GM18907 (cell line): ENCODE data around the gene TAGAP.

Experiments used
- ATAC-seq: cut with Tn5 transposase; IDR thresholded peaks from one replicate; pipeline ENCODE4 v1.9.1; 2021; ENCODE audit warnings: mild to moderate bottlenecking, moderate library complexity; ENCODE audit not compliant: unreplicated experiment

Gene TAGAP

DNA sequence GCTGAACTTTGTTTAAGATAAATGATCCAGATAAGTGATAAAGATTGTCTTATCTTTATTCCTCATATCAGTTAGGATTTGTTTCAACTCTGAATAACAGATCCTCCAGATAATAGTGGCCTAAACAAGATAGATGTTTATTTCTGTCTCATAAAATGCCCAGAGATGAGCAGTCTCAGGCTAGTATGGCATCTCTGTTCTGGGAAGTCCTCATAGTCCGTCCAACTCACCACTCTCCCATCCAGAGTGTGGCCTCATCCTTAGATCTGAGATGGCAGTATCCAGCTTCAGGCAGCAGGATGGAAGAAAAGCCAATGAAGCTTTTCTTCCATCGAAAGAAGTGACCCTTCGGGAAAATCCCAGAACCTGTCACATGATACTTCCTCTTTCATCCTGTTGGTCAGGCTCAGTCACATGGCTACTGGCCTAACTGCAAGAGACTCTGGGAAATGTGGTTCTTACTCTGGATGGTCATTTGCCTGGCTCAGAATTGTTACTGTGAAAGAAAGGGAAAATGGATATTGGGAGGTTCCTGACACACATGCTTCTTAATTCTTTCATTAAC lies 29.4 kb upstream of the TAGAP start:
- peak; percentile 49 for ATAC-seq

DNA sequence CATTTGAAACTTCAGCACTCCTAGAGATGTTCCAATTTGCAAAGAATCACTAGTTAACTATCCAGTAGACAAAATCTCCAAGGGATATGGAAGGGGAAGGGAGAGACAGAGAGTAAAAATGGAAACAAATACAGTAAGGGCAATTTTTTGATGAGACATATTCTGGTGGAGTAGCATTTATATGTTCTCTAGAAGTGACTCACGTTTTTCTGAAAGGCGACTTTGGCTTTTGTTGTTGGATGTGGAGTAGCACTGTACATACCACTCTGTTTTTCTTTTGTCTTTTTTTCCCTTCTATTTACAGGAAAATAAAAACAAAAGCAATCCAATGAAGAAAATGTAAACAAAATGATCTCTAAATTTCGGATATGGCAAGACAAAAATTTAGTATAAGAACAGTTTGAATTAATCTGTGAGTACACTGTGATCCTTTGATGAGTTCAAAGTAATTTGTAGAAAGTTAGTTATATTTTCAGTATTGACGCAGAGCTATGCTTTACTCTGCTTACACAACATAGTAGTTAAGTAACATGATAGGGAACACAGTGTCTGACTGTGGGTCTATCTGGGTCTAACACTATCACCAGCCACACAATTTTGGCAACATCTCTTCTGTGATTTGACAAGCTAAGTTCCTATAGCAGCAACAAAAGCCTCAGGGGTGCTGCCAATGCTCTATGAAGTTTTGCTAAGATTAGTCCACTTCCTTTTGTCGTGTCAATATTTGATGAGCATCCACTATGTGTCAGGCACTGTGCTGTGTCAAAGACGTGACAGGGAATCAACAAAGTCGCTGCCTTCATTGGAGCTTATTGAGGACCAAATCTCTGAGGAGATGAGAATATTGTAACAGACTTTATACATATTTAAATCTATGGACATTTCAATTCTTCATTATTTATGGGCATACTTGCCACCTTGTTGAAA lies 27.3 kb upstream of the TAGAP start:
- no peak for ATAC-seq

DNA sequence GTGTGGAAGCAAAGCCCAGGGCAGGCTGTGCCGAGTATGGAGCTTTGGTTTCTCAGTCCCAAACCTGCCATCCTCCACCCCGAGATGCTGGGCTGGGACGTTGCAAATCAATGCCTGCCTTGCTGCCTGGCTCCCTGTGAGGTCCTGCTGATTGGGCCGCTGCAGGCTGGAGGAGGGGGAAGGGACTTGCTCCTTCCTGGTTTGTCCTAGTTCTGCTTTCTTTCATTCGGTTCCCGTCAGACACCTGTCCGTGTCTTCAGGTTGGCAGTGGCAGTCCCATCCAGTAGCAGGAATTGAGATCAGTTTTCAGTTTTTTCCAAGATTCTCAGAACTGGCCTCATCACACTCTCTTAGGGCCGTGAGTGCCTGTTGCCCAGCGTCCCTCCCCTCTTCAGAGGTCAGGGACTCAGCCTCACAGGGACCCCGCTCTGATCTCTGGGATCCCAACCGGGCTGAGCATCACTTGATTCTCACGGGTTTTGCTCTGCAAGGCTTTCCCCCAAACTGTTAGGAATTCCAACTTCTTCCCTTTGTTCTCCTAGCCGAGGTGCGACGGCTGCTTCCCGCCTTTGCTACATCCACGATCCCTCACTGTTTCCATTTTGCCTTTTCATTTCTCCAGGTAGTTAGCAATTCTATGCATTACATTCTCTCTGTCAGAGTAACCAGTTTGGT lies 24.2 kb upstream of the TAGAP start:
- ATAC-seq, result no peak

DNA sequence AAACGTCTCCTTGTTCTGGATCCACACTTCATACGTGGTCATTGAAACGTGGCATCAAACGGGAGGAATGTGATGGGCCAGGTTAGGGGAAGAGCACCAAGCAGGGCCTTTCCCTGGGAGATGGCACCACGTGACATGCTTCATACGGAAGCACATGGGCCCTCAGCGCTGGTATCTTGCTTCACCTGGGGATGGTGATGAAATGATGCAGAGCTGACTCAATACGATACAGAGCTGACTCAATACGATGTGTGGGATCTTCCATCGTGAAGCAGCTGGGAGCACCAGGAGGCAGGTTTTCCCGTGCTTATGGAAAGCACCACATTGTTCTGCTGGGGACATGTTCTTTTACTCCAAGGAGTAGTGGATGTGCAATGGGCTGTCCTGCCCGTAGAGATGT lies 22.5 kb upstream of the TAGAP start:
- no peak for ATAC-seq

- ATAC-seq, result no peak
These were observed 21.7 kb upstream of the TAGAP start for GRCh38 chr6:159066483-159066882.

GRCh38 chr6:159065759-159066329 lies 21.1 kb upstream of the TAGAP start:
- ATAC-seq, result no peak

DNA sequence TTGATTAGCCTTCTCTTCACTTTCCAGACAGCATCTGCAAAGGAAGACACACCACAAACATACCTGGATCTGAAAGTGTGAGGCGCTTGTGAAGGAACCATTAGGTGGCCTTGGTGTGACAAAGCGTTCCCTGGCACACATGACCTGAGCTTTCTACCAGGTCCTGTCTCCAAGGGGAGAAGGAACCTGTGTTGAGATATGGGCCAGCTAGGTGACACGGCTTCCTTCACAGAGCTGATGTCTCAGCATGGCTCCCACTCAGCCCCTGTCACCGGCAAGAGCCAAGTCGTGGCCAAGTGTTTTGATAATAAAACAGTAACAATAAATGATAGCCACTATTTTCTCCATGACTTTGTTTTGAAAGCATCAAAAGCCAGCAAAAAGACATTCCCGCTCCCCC lies 20.3 kb upstream of the TAGAP start:
- ATAC-seq, result no peak

GRCh38 chr6:159064477-159064876 lies 19.7 kb upstream of the TAGAP start:
- no peak for ATAC-seq

DNA sequence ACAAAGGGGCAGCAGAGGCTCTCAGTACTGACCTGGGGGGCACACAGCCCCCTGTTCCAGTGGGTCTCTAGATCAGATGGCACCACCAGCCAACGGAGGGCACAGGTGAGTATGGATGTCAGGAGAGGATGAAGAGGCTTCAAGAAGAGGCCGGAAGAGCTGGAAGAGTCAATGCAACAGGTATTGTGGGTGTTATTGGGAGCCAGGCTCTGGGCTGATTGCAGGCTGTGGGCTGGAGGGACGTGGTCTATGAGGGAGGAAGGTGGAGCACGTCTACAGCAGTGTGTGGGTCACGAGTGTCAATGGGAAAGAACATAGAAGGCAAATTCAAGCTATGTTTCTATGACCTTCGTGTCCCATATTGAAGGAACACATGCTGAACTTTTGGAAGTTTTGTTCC lies 18.8 kb upstream of the TAGAP start:
- ATAC-seq, result no peak

DNA sequence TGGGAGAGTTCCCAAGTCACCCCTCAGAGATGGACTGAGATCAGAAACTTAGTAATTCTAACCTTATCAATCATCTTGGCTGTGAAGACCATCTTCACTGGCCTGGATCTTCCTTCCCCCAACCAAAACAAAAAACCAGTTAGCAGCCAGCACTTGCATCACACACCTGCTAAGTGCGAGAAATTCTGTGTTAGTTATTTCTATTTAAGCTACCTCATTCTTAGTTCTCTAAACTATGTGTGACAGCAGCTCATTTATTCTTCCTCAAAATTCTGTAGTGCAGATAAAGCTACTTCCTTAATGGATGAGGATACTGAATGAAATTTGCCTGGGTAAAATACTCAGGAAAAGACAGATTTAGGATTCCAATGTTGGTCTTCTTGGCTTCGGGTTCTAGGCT lies 18.2 kb upstream of the TAGAP start:
- no peak for ATAC-seq

- peak; percentile 66 for ATAC-seq
These were observed 17.8 kb upstream of the TAGAP start for GRCh38 chr6:159062564-159062945.

GRCh38 chr6:159061805-159062563 lies 17.2 kb upstream of the TAGAP start:
- peak; percentile 75 for ATAC-seq

DNA sequence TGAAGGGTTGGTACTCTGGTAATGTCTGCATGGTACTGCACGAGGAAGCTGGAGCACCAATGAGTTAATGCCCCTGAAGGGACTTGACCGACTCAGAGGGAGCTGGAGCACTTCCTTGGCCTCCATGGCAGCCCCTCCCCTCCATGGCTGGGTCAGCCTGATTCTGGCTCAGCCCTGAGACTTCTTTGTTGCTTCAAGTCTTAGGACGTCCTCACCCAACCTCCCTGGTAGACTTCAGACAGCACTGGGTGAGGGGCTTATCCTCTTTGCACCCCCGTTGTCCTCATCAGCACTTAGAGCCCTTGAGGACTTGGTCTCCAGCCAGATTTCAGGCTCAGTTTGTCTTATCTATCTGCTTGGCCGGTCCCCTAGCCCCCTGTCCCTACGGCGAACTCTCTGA lies 16.4 kb upstream of the TAGAP start:
- ATAC-seq, result no peak

DNA sequence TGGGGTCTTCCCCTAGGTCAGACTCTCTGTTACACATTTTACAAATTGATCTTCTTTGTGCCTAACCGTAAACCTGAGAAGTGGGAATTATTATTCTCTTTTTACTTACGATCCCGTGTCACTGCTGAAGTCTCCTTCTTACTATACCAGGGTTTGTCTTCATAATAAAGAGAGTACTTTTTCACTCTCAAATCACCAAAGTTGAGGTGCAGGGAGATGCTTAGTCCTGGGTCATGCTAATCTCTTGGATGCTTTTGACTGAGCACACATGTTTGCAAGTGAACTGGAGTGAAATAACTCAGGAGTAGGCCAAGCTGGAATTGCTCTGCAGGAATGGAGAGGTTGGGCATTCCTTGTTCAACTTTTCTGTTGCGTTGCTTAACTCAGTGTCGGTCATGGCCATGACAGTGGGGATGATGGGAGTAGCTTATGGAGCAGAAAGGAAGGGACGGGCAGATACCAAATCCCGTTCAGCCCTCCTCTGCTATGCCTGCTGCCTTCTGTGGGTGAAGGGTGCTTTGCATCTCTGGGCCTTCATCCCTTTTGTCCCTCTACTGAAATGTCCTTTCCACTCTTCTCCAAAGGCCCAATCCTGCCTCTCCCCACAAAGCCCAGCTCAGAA lies 15.2 kb upstream of the TAGAP start:
- ATAC-seq, result no peak

GRCh38 chr6:159059141-159059540 lies 14.3 kb upstream of the TAGAP start:
- no peak for ATAC-seq

- ATAC-seq, result no peak
These were observed 12.1 kb upstream of the TAGAP start for GRCh38 chr6:159056899-159057298.

DNA sequence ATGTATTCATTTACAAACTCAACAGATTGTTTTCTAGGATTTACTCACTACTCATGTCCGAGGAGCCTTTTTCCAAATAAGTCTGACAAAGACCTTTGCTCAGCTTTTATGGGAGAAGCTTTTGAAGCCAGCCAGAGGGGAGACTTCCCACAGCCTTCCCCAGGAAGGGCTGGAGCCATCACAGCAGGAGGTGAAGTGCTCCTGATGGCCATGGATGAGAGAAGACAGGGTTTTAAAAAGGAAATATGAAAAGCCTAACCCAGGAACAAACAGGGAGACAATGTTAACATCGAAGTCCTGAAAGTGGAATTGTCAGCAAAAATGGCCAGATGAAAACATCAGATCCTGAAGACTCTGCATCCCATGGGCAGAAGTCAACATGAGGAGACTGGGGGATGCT lies 11.6 kb upstream of the TAGAP start:
- ATAC-seq, result no peak

- no peak for ATAC-seq
These were observed 11.2 kb upstream of the TAGAP start for GRCh38 chr6:159056003-159056402.

DNA sequence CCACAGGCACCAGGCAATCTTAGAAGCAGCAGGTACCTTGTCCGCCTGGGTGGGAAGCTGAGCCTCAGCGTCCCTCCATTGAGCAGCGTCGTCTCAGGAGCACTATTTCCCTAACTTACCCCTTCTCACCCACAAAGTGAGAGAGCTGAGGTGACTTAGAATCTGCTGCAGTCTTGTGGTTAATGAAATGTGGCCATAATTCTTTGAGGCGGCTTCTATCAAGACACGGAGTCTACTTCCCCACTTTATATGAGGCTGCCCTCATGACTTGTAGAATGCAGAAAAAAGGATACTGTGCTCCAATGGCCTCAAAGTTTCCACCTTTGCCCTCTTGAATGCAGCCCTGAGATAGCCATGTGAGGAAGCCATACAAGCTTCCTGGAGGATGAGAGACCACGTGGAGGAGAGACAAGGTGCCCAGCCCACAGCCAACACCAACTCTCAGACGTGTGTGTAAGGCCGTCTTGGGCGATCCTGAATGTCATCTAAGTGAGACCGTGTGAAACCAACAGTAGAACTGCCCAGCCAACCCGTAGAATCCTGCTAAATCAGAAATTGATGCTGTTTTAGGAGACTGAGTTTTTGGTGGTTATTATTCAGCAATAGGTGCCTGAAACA lies 9.1 kb upstream of the TAGAP start:
- no peak for ATAC-seq

GRCh38 chr6:159052720-159053119 lies 7.9 kb upstream of the TAGAP start:
- ATAC-seq, result no peak
